ENCODE data around the gene ADGRG1. TPM values are rescaled to one million over a fixed set of nuclear protein-coding genes. Genes with fewer than 3 reads are reported as not detected.

Gene ADGRG1
- total and polyA plus RNA-seq, 3 donors from 2014 or later: 134 to 346 (median 296) TPM

GRCh38 chr16:57657228-57657627 is 28.8 kb downstream of the ADGRG1 start:
- no peaks in the 10 kb centered on the region for H3K4me1 ChIP-seq
- no peaks in the 10 kb centered on the region for H3K36me3 ChIP-seq (ENCODE audit: low read depth, missing control alignments)
- no peaks in the 10 kb centered on the region for H3K9me3 ChIP-seq
- no peak overlapping the region for H3K27ac ChIP-seq
- no peak overlapping the region for H3K4me3 ChIP-seq
- WGBS, 2 donors: 94 to 98% methylated on average over 11 to 13 of the region's 13 CpGs
- DNase-seq: no peak
- intact Hi-C loops (cut with DNase I; ENCODE audit: low total_unique reads): no loop called here
- no peaks in the 10 kb centered on the region for H3K27me3 ChIP-seq
- no peak for TF ChIP-seq CTCF (IDR thresholded peaks at IDR 0.05)
- TF ChIP-seq POLR2A (IDR thresholded peaks at IDR 0.05): no peak

DNA sequence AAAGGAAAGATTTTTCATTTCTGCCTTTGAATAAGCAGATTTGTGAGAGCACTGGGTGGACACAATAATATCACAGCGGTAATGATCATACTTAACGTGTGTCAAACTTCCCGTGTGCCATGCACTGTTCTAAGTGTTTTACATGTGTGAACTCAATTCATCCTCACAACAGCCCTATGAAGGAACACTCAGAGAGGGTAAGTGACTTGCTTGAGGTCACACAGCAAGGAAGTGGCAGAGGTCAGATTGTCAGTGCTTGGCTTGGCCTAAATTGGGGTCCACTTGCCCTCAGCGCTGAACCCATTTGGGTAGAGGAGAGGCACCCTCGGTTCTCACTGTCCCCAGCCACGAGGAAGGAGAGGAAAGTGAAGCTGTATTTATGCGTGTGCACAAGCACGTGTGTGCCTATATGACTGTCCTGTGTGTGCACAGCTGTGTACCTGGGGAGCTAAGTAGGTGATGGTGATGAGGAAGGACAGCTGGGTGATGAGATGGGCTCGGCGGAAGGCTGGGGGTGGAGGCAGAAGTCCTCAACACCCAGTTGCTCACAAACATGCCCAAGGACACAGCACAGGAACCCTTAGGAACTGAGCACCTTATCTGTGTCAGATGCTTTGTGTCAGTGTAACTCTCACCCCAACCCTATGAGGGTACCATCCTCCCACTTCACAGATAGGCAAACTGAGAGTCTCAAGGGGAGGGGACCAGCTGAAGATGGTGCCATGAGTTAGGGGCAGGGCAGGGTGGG is 29.9 kb downstream of the ADGRG1 start:
- TF ChIP-seq POLR2A (IDR thresholded peaks at IDR 0.05) (no peak), CTCF (IDR thresholded peaks at IDR 0.05) (no peak)
- Histone ChIP-seq H3K9me3 (no peaks in the 10 kb centered on the region), H3K4me3 (no peak overlapping the region), H3K36me3 (ENCODE audit: low read depth, missing control alignments) (no peaks in the 10 kb centered on the region), H3K27ac (no peak overlapping the region), H3K27me3 (no peaks in the 10 kb centered on the region), H3K4me1 (no peaks in the 10 kb centered on the region)
- WGBS, 2 donors: 89 to 92% methylated on average over 10 of the region's 10 CpGs
- intact Hi-C loops (cut with DNase I; ENCODE audit: low total_unique reads): no loop called here
- no peak for DNase-seq

- Histone ChIP-seq H3K4me3 (no peak overlapping the region), H3K27ac (no peak overlapping the region), H3K36me3 (ENCODE audit: low read depth, missing control alignments) (no peaks in the 10 kb centered on the region), H3K4me1 (no peaks in the 10 kb centered on the region), H3K9me3 (no peaks in the 10 kb centered on the region), H3K27me3 (no peaks in the 10 kb centered on the region)
- WGBS, 2 donors: 87 to 88% methylated on average over 16 to 19 of the region's 19 CpGs
- TF ChIP-seq CTCF (IDR thresholded peaks at IDR 0.05) (no peak), POLR2A (IDR thresholded peaks at IDR 0.05) (no peak)
- no peak for DNase-seq
- intact Hi-C loops (cut with DNase I; ENCODE audit: low total_unique reads): no loop called here
These were observed 30.6 kb downstream of the ADGRG1 start for GRCh38 chr16:57658878-57659674.

GRCh38 chr16:57660715-57661463 is 32.5 kb downstream of the ADGRG1 start:
- Histone ChIP-seq H3K27me3 (no peaks in the 10 kb centered on the region), H3K27ac (no peak overlapping the region), H3K4me3 (no peak overlapping the region), H3K9me3 (no peaks in the 10 kb centered on the region), H3K4me1 (no peaks in the 10 kb centered on the region), H3K36me3 (ENCODE audit: low read depth, missing control alignments) (no peaks in the 10 kb centered on the region)
- 94 to 98% methylated on average over 7 to 11 of the region's 11 CpGs for WGBS, 2 donors
- no peak for TF ChIP-seq CTCF (IDR thresholded peaks at IDR 0.05)
- no peak for TF ChIP-seq POLR2A (IDR thresholded peaks at IDR 0.05)
- no peak for DNase-seq
- intact Hi-C loops (cut with DNase I; ENCODE audit: low total_unique reads): no loop called here
